GM12872 (cell line): ENCODE data around the gene STARD8.

Source experiments
- TF ChIP-seq, protein P1 (sequence below): IDR thresholded peaks from 3 replicates; pipeline ENCODE4 v1.5.1; 2011; ENCODE audit warnings: low read depth, mild to moderate bottlenecking, low read length, moderate library complexity; ENCODE audit not compliant: insufficient read depth

The STARD8 gene, protein sequence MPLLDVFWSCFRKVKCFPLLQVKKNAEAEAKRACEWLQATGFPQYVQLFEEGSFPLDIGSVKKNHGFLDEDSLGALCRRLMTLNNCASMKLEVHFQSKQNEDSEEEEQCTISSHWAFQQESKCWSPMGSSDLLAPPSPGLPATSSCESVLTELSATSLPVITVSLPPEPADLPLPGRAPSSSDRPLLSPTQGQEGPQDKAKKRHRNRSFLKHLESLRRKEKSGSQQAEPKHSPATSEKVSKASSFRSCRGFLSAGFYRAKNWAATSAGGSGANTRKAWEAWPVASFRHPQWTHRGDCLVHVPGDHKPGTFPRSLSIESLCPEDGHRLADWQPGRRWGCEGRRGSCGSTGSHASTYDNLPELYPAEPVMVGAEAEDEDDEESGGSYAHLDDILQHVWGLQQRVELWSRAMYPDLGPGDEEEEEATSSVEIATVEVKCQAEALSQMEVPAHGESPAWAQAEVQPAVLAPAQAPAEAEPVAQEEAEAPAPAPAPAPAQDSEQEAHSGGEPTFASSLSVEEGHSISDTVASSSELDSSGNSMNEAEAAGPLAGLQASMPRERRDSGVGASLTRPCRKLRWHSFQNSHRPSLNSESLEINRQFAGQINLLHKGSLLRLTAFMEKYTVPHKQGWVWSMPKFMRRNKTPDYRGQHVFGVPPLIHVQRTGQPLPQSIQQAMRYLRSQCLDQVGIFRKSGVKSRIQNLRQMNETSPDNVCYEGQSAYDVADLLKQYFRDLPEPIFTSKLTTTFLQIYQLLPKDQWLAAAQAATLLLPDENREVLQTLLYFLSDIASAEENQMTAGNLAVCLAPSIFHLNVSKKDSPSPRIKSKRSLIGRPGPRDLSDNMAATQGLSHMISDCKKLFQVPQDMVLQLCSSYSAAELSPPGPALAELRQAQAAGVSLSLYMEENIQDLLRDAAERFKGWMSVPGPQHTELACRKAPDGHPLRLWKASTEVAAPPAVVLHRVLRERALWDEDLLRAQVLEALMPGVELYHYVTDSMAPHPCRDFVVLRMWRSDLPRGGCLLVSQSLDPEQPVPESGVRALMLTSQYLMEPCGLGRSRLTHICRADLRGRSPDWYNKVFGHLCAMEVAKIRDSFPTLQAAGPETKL

GRCh38 chrX:68647156-68647957, at the start of gene STARD8:
TSS of gene STARD8 (plus strand) at chrX:68647666. CDS start at chrX:68647883, 217 bp downstream.
- TF ChIP-seq, protein P1, sequence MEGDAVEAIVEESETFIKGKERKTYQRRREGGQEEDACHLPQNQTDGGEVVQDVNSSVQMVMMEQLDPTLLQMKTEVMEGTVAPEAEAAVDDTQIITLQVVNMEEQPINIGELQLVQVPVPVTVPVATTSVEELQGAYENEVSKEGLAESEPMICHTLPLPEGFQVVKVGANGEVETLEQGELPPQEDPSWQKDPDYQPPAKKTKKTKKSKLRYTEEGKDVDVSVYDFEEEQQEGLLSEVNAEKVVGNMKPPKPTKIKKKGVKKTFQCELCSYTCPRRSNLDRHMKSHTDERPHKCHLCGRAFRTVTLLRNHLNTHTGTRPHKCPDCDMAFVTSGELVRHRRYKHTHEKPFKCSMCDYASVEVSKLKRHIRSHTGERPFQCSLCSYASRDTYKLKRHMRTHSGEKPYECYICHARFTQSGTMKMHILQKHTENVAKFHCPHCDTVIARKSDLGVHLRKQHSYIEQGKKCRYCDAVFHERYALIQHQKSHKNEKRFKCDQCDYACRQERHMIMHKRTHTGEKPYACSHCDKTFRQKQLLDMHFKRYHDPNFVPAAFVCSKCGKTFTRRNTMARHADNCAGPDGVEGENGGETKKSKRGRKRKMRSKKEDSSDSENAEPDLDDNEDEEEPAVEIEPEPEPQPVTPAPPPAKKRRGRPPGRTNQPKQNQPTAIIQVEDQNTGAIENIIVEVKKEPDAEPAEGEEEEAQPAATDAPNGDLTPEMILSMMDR, result no peak

DNA sequence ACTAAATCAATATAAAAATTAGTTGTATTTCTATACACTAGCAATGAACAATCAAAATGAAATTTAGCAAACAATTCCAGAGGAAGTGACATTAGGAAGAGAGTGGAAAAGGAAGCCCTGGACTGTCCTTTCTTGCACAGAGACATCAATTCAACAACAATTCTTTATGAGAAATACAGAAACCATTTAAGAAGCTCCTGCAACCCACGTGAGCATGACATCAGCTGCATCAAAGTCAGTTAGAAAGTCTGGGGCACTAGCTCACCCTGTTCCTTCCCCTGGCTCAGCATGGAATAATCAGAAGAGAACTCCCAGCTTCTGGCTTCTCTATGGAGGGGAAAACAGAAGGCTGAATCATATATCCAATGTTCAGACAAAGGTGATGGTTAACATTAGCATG, 48.6 kb upstream of the STARD8 start:
- TF ChIP-seq, protein P1, result no peak

- TF ChIP-seq, protein P1, result peak; percentile 46; the same call in 2 of the 3 replicates
Observed at GRCh38 chrX:68599256-68600152, 48.0 kb upstream of the STARD8 start.

GRCh38 chrX:68627986-68628385, 19.5 kb upstream of the STARD8 start:
- TF ChIP-seq, protein P1, result no peak

DNA sequence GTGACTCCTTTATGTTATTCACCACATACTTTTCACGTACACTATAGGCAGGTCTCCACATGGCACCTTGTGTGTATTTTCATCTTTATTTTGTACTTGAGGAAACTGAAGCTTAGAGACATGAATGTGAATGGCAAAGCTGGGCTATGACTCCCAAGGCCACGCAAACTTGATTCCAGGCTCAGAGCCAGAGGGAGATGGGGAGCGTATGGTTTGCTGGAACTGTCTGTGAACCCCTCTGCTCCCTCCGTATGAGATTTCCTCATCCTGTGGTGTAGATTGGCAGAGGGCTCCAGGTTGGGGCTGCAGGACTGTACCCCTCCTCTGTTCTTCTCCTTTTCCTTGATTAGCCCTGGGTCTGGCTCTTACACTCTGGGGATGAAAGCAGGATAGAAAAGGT, 16.1 kb upstream of the STARD8 start:
- TF ChIP-seq, protein P1, result no peak

DNA sequence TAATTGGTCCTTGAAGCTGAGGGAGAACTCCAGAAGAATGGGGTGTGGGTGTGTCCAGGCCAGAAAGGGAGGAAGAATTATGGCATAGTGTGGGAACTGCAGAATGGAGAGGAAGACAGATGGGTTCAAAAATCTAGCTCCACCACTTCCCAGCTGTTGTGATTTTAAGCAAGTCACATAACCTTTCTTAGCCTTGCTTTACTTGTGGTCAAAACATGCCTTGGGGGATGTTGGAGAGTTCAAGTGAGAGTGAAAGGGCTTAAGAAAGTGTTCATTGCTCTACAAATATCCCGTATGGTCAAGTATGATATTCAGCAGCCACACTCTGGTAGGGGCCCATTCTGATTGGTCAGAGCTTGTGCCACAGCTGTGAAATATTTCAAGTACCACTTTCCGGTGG, 15.0 kb upstream of the STARD8 start:
- TF ChIP-seq, protein P1, result no peak
